GM21447 (cell line): ENCODE results near the gene ADAMTS3.

Experiments used
- ATAC-seq: cut with Tn5 transposase; IDR thresholded peaks from one replicate; pipeline ENCODE4 v1.9.1; 2021; ENCODE audit not compliant: unreplicated experiment

ADAMTS3 gene

DNA sequence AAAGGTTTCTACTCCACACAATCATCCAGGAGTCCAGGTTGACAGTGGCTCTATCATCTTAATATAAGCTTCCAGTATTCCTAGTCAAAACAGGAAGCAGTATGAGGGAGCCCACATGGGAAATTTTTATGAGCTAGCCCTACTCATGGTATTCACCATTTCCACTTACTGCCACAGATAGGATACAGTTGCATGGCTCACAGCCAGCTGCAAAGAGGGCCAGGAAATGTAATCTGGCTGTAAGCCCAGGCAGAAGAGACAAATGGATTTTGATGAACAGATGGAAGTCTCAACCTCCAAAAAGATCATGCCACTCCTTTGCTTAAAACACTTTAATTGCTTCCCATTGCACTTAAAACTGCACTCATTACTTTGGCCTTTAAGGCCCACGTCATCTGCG is 150.6 kb downstream of the ADAMTS3 start:
- ATAC-seq, result no peak

DNA sequence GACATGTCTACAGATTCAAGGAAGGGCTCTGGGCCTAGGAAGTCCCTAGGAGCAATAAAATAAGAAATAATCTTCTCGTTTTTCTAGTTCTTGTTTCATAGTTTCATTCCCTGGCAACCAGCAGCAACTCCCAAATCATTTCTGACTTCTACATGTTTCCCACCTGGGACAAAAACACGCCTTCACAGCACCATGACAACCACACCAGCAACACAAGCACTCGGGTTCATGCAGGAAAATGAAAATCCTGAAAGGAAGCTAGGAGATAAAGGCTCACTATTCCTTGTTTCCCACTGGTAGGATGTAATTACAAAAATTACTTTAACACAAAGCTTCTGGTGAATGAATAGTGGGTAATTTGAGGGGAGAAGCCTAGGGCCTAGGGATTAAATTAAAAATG is 158.9 kb downstream of the ADAMTS3 start:
- ATAC-seq, result no peak

DNA sequence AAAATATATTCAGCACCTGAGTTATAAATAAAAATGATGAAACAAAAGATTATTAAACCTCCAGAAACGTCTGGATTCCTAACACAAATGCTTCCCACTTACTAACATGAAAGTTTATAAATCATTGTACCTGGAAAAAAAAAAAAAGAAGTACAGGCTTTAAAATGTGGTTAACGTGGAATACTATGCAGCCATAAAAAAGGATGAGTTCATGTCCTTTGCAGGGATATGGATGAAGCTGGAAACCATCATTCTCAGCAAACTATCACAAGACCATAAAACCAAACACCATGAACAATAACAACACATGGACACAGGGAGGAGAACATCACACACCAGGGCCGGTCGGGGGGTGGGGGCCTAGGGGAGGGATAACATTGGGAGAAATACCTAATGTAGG is 160.5 kb downstream of the ADAMTS3 start:
- ATAC-seq, result no peak

DNA sequence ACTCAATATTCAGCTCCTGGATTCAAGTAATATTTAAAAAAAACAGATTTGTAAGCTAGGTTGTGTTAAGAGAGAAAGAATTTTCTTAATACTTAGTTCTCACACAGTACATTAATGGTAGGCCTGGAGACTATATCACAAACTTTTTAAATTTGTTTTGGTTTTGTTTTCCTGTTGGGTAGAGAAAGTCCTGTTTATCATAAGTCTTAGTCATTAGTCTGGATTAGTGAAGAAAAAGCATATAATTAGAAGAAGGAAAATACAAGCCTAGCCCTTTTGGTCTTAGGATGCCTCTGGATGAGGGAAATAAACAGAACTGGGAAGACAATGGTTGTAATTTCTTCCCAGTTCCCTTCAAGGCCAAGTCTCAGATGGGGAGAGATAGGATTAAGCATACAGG is 163.6 kb downstream of the ADAMTS3 start:
- no peak for ATAC-seq

DNA sequence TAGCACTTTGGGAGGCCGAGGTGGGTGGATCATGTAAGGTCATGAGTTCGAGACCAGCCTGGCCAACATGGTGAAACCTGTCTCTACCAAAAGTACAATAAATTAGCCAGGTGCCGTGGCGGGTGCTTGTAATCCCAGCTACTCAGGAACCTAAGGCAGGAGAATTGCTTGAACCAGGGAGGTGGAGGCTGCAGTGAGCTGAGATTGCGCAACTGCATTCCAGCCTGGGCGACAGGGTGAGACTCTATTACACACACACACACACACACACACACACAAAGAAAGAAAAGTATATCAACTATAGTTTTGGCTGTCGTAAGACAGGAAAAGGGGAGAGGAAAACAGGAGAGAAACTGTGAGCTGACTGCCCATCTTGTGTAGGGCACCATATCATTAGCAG is 171.7 kb downstream of the ADAMTS3 start:
- ATAC-seq, result no peak

DNA sequence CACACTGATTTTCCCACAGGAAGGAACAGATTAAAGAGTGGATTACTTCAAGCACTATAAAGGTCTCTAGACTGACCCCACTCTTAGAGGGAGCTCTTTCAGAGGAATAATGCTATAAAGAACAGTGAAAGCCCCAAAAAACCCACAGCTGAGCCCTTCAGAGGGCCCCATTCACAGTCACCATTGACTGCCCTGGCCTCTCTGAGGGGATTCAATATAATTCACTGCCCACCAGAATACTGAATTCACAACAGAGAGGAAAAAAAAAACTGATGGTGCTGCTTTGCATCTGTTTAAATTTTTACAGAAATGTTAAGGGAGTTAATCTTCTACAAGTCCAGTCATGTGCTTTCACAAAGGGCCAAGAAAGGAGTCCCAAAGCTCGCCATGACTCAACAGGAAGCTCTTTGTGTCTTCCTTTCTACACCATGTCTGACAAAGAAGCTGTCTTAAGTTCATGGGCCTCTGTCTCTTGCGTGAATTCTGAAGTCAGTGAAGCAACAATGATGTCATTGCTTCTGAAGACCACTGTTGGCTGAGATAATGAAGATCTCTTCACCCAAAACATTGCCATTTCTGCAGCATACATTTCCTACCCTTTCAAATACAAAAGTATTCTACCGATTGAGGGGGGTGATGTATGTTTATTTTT is 174.9 kb downstream of the ADAMTS3 start:
- ATAC-seq, result no peak

DNA sequence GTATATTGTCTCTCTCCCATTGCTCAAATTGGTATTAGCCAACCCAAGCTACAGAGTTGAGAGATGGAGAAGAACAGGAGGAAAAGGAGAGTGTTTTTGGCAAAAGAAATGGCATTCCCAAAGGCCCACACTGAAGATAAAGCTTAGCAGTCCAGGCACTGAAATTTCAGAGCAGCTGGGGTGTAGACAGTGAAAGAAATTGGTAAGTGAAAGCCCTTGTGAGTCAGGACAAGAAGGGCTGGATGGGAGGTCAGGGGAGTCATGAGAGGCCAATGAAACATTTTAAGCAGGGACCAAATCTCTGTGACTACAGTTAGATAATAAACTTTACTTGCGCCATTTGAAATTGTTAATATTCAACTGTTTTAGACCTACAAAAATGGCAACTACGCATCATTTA is 177.7 kb downstream of the ADAMTS3 start:
- ATAC-seq, result no peak

DNA sequence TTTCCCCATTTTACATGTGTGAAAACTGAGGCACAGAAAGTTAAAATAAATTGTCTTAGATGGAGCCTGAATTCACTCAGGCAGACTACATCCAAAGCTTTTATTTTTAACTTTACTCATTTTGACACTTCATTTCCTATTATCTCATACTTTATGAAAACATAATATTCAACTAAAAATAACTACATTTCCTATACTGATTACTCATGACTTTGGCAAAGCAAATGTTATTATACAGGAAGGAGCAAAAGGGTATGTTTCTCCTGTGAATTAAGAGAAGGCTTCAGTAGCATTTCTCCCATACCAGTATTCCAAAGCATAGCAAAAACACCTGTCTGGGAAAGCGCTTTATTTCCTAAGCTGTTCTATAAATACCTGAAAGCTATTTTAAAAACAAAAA is 178.6 kb downstream of the ADAMTS3 start:
- ATAC-seq, result no peak

DNA sequence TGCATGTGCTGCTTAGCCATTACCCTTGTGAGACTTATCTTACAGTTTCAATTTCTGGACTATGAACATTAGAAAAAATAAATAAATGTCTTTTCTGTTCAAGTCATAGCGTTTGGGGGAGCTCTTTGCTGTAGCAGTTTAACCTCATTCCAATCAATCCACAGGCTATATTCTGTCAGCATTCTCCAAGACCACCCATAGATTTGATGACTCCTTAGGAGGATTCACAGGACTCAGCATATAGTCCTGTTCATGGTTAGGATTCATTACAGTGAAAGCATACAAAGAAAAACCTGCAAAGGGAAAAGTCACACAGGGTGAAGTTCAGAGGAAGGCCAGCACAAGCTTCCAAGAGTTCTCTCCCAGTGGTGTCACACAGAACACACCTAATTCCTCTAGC is 180.5 kb downstream of the ADAMTS3 start:
- ATAC-seq, result no peak

DNA sequence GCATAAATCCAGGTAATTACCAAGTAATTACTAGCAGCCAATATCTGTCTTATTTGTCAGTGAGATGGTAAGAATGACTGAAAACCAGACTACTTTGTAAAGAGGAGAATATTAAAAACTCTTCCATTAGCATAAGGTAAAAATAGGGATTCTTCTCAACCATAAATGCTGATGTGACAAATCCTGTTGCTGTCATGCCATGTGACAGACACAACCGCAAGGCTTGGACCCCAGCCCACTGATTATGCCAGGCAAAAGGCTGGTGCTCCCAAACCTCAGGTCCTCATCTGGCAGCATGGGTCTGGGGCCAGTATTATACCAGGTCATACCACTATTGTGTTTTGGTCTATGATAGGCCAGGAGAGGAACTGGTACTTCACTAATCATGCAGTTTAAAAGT is 181.1 kb downstream of the ADAMTS3 start:
- no peak for ATAC-seq

DNA sequence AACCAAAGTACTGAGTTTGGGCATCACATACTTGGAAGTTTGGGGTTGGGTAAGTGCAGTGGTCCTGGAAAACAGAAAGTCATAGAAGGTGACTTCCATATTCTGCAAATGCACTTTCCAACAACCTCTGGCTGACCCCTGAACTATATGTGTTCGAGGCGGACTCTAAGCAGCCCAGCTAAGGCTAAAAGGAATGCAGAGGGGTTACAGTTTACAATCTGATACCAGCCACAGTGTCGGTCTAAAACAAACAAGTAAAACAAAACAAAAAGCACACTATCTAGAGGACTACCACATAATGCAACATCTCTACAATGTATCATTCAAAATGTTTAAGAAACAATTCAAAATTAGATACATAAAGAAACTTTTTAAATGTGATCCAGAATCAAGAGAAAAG is 185.6 kb downstream of the ADAMTS3 start:
- ATAC-seq, result no peak

DNA sequence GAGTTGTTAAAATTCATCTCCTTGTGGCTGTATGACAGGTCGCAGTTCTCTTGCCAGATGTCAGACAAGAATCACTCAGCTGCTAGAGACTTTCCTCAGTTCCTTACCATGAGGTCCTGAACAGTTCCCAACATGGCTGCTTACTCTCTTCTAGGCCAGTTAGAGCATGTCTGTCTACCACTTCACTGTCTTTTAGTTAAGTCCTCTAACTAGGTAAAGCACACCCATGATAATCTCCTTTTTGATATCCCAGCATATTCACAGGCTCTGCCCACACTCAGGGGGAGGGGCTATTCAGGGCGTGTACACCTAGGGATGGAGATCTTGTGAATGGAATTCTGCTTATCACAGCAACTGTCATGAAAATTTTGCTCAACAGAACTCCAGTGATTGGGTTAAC is 190.1 kb downstream of the ADAMTS3 start:
- ATAC-seq, result no peak

DNA sequence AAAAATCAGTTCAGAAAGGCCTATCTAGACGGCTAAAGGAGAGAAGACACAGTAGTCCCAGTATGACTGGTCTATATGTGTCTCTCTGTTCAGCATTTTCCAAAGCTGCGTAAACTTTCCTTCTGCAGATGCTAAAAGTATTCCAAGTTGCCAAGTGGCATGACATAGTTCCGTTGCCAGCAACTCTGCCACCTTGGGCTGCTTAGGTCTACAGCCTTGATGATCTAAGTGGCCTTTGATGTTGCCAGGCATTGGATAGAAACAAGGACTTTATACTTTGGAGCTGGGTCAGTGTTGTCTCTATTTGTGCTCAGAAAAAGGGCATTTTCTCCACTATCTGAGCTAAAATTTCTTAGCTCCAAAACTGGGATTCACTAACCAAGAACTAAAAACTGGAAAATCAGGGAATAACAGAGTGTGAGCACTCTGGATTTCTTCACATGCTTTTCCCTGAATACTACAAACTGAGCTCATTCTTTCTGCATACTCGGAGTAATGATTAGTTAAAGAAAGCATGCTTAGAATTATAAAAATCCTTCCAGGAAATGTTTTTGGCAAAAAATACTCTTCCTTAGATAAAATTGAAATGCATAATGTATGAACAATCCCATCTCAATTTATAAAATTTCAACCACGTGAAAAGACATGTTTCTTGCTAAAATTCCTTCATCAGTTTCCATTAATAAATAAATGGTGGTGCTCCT is 191.4 kb downstream of the ADAMTS3 start:
- ATAC-seq, result no peak

DNA sequence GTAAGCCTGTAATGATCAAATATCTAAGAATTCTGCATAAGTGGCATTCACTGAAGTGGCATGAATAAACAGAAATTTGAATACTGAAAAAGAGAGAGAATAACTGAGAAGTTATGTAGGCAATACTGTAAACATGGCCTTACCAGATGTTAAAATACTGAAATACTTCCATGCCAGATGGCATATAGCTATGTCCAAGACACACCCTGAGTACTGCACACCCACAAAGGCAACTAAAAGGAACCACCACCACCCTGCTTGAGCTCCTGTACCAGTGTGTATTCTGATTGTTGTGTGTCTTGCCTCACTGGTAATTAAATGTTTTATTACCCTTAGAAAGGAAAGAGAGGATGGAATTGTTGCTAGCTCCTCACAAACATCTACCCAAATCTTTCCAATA is 192.1 kb downstream of the ADAMTS3 start:
- no peak for ATAC-seq

DNA sequence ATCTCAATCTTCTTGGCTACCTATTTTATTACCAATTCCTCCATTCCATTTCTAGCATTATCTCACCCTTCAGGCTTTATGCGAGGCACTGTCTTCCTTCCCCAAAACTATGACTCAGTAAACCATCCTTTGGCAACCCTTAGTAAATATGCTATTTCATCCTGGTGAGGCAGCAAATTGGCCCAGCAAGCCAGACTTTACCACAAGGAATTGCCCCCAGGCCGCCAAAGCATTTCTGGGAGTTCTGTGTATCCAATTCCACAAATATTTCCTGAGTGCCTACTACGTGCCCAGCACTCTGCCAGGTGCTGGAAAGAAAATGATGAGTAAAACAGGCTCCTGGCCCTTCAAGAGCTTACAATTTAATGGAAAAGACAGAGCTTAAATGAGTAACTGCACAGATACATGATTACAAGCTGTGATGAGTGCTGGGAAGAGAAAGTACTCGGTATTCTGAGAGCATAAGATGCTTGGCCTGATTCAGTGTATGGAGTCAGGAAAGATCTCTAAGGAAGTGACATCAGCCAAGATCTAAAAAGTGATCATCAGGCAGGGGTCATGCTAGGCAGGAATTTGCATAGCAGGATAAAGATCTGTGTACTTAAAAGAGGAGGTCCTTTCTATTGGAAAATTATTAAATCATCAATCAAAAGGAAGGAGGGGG is 193.8 kb downstream of the ADAMTS3 start:
- no peak for ATAC-seq

DNA sequence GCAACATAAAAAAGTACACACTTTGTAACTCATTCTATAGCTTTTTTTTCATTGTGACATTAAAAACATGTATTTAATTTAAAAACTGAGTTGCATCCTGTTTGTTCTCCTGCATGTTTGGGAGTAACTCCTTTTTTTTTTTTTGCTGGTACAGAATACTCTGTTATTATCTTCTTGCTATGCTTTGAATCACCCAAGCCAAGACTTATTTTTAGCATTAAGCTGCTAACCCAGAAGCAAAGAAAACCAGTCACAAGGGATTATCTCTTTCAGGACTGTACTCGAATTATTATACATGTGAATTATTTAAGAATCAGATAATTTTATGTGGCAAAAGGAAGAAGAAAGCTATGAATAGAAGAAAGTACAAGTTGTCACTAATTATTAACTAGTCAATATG is 194.9 kb downstream of the ADAMTS3 start:
- ATAC-seq, result no peak

DNA sequence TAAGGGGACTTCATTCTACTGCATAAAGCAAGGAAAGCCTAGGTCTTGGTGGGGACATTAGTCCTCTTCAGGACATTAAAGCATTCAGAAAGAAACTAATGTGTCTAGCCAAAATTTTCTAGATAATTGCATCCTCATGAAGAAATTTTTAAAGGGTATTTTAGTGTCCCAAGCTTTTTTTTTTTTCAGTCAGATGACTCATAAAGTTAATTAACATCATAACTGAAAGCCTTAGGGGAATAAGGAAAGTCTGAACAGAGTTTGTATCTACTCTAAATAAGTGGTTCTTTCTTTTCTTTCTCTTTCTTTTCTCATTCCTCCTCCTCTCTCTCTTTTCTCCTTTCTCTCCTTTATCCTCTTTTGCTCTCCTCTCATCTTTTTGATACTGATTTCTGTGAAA is 202.4 kb downstream of the ADAMTS3 start:
- ATAC-seq, result no peak

DNA sequence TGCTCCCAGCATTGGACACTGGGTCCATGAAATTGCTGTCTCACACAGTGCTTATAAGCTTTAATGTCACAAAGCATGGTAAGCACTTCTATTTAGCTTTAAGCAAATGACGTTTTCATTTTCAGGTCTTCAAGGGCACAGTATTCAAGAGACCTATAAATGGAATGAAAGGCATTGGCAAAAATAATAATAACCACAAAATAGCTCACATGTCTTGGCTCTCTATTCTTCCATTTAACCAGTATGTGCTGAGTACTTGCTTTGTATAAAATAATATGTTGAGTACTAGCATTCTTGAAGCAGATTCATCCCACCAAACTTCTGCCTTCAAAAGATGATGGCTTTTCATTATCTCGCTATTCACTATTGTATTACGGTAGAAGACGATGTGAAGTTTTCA is 203.0 kb downstream of the ADAMTS3 start:
- ATAC-seq, result no peak

DNA sequence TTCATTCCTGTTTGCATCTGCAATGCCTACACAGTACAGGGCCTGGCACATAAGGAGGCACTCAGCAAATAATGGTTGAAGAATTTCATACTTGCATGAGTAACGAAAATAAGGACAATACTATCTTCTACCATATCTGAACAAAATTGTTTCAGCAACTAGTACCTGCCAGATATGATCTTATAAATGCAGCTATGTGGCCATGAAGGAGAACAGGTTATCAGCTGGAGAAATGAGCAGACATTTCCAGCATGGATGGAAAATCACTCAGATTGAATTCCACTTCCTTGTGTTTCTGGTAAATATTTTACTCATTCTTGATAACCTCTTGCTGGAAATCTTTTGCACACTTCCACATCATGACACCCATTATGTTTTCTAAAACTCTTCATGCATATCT is 204.0 kb downstream of the ADAMTS3 start:
- ATAC-seq, result no peak

DNA sequence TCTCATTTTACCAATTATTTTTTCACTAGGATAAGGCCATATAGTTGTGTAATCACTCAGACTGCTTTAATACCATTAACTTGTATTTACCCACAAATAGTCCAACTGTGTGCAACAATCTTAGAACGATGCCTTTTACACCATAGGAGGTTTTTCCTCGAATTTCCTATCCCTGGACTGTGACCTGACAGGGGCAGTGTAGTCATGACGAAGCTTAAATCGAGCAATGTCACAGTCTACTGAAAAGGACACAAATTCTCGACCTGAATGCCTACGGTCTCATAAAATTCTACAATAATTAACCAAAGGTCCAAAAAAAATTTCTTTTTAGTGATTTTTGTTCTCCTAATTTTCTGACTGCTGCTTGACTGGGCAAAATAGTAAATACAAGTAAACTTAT is 208.9 kb downstream of the ADAMTS3 start:
- no peak for ATAC-seq

DNA sequence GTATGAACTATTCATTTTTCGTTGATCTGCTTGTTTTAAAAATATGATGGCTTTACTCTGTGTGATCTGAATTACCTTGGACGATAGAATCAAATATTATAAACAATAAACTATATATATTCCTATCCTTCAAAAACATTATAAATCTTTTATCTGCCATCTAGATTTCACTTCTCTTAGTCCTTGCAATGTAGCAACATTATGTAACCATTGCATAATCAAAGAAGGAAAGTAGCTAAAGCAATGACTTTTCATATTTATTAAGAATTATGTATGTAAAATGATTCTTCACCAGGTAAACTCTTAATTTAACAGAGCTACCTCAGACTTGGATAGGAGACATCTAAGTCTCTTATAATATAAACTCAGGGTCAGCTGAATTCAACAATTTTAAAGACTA is 210.5 kb downstream of the ADAMTS3 start:
- ATAC-seq, result no peak

DNA sequence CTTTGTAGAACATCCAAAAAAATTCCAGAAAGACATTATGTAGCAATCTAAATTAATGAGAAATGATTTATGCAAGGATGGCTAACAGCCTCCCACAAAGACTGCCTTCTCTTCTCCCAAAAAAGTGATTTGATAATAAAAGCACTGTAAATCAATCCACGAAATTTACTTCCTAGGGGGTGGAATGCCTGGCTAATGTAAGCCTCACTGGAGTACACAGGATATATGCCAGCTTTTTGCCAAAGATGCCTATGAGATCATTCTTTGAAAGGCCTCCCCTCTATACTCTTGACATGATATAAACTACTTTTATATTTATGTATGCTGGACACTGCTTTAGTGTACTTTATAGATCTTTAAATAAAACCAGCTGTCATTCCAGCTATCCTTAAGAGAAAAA is 211.1 kb downstream of the ADAMTS3 start:
- ATAC-seq, result no peak

DNA sequence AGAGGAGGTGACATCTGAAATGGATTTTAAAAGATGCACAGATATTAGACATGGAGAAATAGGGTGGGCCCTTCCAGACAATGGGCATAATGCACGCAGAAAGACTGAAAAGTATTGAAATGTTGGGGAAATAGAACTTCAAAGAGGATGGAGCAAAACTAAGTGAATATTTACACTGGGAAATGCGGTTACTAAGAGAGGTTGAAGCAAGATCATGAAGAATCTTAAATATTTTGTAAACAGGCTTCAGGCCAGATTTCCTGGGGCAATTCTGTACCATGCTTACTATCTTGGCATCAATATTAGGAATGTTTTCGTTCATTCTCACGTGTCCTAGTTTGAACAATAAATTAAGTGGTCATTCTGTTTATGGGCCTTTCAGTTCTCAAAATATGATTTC is 216.3 kb downstream of the ADAMTS3 start:
- no peak for ATAC-seq
